Testis (tissue), 3 donors: ENCODE data around the gene MOGAT3. TPM values are rescaled to one million over a fixed set of nuclear protein-coding genes. Genes with fewer than 3 reads are reported as not detected.
A peak's percentile ranks its signal among the peaks of the same experiment; 100 is the strongest.

ENCODE experiments used
- DNase-seq: peaks from one replicate; pipeline ENCODE4 v3.0.0-alpha.2; 2019
- H3K27ac ChIP-seq, 2 donors: fragments of 200-600 bp; sonication (generic); one replicate each; pipeline ENCODE4 v1.5.1; 2019
- H3K27me3 ChIP-seq: fragments of 200-600 bp; sonication (generic); one replicate; pipeline ENCODE4 v1.5.1; 2019
- H3K36me3 ChIP-seq: fragments of 200-600 bp; sonication (generic); one replicate; pipeline ENCODE4 v1.5.1; 2017; ENCODE audit warnings: low read depth; ENCODE audit errors: missing control alignments
- H3K4me1 ChIP-seq: fragments of 200-600 bp; sonication (generic); one replicate; pipeline ENCODE4 v1.5.1; 2019
- H3K4me3 ChIP-seq, 2 donors: fragments of 200-600 bp; sonication (generic); one replicate each; pipeline ENCODE4 v1.5.1; 2017 to 2019
- H3K9me3 ChIP-seq: fragments of 200-600 bp; sonication (generic); one replicate; pipeline ENCODE4 v1.5.1; 2017
- CTCF ChIP-seq, 3 experiments: fragments of 450-650 bp in 2 of 3; fragments of 200-600 bp in 1 of 3; sonication (generic) in 1 of 3; IDR thresholded peaks; one replicate each; pipeline ENCODE4 v1.5.1; 2016 to 2019; ENCODE audit warnings: antibody characterized with exemption in 3 of 3, mild to moderate bottlenecking in 2 of 3, moderate library complexity in 1 of 3
- POLR2A ChIP-seq: fragments of 450-650 bp; IDR thresholded peaks from one replicate; pipeline ENCODE4 v1.6.1; 2017; ENCODE audit warnings: antibody characterized with exemption, mild to moderate bottlenecking, moderate library complexity
- WGBS, 2 donors: methylation state at CpG; one replicate each; pipeline ENCODE4 v1.1.5; 2018; 5-methylcytosine and 5-hydroxymethylcytosine counted together
- intact Hi-C: fragments of 100-400 bp; cut with DNase I; formaldehyde crosslinking; loops from one replicate; pipeline ENCODE4 v1.15.1; 2023; ENCODE audit warnings: low total_unique reads
- polyA plus RNA-seq: library from polyadenylated mRNA; stranded (reverse); fragments of 350-450 nt; fragmentation: Illumina TruSeq; extraction: RNeasy Lipid Tissue Mini Kit (QIAGEN cat#74804); gene quantifications from one replicate; pipeline ENCODE4 v1.2.3, GENCODE V29; 2014; ENCODE audit warnings: low read depth, low replicate concordance; ENCODE audit not compliant: insufficient read depth
- total RNA-seq, 2 donors: library from RNA; depleted of rRNA; stranded (reverse); fragments of >200 nt; gene quantifications; one replicate each; pipeline ENCODE4 v1.2.3, GENCODE V29; 2016

The MOGAT3 gene
- total and polyA plus RNA-seq, 3 donors from 2014 or later, result not detected

GRCh38 chr7:101162551-101163278 lies 38.1 kb downstream of the MOGAT3 start:
- Histone ChIP-seq H3K4me1 (peaks cover 17% of the 10 kb centered on the region), H3K9me3 (no peaks in the 10 kb centered on the region), H3K27ac (no peak overlapping the region), H3K36me3 (no peaks in the 10 kb centered on the region), H3K4me3 (peak overlapping the region; percentile 26 to 45), H3K27me3 (no peaks in the 10 kb centered on the region)
- no peak for TF ChIP-seq POLR2A
- TF ChIP-seq CTCF (IDR thresholded peaks at IDR 0.05), result no peak
- intact Hi-C loops, result loop anchor here (10.0 kb wide), 1 partner anchor 122 kb away; no protein-coding TSS in a partner anchor
- 4 to 6% methylated on average over 19 to 61 of the region's 74 CpGs for WGBS, 2 donors
- peak; percentile 59 for DNase-seq

GRCh38 chr7:101161692-101162471 lies 39.0 kb downstream of the MOGAT3 start:
- Histone ChIP-seq H3K36me3 (no peaks in the 10 kb centered on the region), H3K27me3 (no peaks in the 10 kb centered on the region), H3K4me3 (no peak overlapping the region), H3K9me3 (no peaks in the 10 kb centered on the region), H3K27ac (no peak overlapping the region), H3K4me1 (peaks cover 17% of the 10 kb centered on the region)
- 58 to 74% methylated on average over 17 of the region's 17 CpGs for WGBS, 2 donors
- no peak for TF ChIP-seq CTCF (IDR thresholded peaks at IDR 0.05)
- no peak for TF ChIP-seq POLR2A
- intact Hi-C loops, result loop anchor here (10.0 kb wide), 1 partner anchor 123 kb away; no protein-coding TSS in a partner anchor
- DNase-seq, result no peak

GRCh38 chr7:101160910-101161309 lies 39.9 kb downstream of the MOGAT3 start:
- no peaks in the 10 kb centered on the region for H3K27me3 ChIP-seq
- no peak for DNase-seq
- H3K4me3 ChIP-seq, result no peak overlapping the region
- H3K27ac ChIP-seq, result no peak overlapping the region
- no peaks in the 10 kb centered on the region for H3K9me3 ChIP-seq
- H3K4me1 ChIP-seq, result peaks cover 16% of the 10 kb centered on the region
- no peaks in the 10 kb centered on the region for H3K36me3 ChIP-seq
- no peak for TF ChIP-seq CTCF (IDR thresholded peaks at IDR 0.05)
- no peak for TF ChIP-seq POLR2A
- intact Hi-C loops, result loop anchor here (10.0 kb wide), 1 partner anchor 124 kb away; no protein-coding TSS in a partner anchor

- Histone ChIP-seq H3K27me3 (no peaks in the 10 kb centered on the region), H3K4me1 (peaks cover 18% of the 10 kb centered on the region), H3K4me3 (no peak overlapping the region), H3K36me3 (no peaks in the 10 kb centered on the region), H3K9me3 (no peaks in the 10 kb centered on the region), H3K27ac (no peak overlapping the region)
- TF ChIP-seq CTCF (IDR thresholded peaks at IDR 0.05) (no peak), POLR2A (no peak)
- no peak for DNase-seq
- 84 to 90% methylated on average over 12 to 31 of the region's 31 CpGs for WGBS, 2 donors
- intact Hi-C loops, result loop anchor here (10.0 kb wide), 1 partner anchor 125 kb away; no protein-coding TSS in a partner anchor
These were observed 40.9 kb downstream of the MOGAT3 start for GRCh38 chr7:101159696-101160674.
